Stimulated activated CD4-positive, alpha-beta T cell treated with anti-CD3 and anti-CD28 coated beads, Interleukin-2, amount 100 ng/mL, for 24 hours (primary cell): ENCODE results near the gene USP16.

ENCODE experiments used
- DNase-seq, 2 donors: peaks; one replicate each; pipeline ENCODE4 v3.0.0-alpha.2; 2020

The USP16 gene

DNA sequence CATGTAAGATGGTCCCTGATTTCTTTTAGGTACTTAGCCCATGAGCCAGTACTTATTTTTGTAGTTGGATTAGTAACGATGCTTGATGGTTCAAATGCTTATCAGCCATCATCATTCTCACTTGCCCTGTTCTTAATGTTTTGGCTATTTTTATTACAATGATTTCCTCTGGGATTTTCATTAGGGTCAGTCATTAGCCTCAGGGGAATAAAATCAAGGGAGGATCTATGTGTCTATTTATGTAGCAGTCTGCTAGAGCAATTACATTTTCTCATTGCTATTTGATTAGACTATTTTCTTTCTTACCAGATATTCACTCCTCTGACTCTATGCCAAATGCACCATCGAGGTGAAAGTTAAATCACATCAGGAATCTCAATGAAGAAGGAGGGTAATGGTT lies 59.9 kb downstream of the USP16 start:
- no peak for DNase-seq

DNA sequence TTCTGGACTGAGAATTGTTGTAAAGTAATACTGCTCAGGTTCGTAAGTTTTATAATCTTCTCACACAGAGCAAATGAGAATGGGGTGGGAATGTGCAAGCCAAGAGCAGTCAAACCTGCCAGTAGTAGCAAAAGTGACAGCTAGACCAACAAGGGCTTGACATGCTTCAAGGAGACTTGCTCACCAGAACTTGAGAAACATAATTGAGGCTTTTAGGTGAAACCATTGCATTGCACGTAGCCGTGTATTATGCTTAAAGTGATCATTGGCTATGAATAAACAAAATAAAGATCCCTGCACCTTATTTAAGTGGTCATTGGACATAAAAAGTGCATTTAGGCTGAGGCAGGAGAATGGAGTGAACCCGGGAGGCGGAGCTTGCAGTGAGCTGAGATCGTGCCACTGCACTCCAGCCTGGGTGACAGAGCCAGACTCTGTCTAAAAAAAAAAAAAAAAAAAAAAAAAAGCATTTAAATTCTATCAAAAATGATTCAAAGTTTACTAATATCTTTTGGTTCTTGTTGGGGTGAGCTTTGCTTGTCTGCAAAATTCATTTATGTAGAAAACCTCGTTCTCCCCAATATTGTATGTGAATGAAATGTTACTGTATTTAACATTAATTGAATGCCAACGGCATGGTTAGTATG lies 60.8 kb downstream of the USP16 start:
- DNase-seq: no peak

DNA sequence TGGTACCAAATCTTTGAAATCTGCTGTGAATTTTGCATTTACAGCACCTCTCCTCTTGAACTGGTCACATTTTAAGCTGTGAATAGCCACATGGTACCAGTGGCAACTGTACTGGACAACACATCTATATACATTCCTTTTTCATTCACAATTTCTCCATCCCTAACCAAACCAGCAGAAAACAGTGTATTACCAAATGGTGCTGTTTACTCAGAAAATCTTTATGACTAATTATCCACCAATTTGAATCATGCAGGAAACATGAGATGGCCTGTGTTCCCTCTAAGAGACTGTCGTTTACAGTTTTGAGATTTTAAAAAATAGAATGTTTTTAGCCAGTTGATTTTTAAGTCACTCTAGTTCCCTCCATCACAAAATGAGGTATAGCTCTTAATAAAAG lies 66.6 kb downstream of the USP16 start:
- no peak for DNase-seq

DNA sequence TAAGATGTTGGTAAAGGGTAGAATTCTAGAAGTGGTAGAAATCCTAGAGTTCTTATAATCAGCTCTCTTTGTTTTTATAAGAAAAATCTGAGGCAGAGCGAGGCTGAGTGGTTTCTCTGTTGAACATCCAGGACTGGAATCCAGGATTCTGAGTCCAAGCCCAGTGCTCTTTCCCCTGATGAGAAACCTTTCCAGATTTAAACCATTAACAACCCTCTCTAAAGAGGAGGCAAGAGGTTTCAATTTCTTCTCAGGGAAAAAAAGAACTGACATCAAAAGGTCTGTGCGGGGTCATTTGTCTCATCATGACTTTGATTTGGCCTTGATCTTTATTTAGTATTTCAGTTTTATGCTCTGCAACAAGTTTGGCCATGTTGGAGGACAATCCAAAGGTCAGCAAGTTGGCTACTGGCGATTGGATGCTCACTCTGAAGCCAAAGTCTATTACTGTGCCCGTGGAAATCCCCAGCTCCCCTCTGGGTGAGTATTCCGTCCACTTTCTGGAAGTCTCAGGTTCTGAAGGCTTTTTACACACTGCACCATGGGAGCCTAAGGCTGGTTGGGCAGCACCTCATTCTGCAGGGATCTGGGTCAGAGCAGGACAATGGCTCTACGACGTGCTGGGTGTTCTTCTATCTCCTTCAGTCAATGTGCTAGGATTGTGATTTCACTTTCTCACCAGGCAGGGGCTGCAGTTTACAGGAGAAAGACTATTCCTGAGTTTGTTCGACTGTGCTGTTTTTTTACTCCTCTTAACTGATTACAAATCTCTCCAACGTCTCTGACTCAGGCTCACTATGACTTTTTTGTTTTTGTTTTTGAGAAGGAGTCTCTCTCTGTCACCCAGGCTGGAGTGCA lies 67.9 kb downstream of the USP16 start:
- DNase-seq: no peak

DNA sequence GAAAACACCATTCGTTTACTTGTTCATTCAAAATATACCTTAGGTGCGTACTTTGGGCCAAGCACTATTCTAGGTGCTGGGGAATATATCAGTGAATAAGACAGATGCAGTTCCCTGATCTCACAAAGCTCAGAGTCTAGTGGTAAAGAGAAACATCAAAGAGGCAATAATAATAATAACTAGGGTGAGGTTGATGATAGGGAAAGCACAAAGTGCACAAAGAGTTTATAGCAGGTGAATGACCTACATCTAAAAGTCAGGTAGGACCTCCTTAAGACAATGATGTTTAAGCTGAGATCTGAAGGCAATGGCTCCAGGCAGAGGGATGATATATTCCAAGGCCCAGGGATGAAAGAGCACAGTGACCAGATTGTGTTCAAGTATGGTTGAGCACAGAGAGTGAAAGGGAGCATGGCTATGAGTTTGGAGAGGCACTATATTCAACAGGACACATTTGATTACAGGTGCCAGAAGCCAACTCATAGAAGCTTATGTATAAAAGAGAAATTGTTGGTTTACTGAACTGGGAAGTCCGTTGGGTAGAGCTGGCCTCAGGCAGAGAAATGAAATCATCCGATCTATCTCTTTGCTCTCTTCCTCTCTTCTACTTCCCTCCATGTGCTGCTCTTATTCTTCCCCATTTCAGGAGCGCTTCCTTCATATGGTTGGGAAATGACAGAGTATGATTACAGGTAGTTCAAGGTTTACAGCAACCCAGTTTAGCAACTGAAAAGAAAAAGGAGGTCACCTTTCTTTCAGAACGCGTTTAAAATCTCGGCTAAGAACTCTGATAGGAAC lies 71.9 kb downstream of the USP16 start:
- no peak for DNase-seq

DNA sequence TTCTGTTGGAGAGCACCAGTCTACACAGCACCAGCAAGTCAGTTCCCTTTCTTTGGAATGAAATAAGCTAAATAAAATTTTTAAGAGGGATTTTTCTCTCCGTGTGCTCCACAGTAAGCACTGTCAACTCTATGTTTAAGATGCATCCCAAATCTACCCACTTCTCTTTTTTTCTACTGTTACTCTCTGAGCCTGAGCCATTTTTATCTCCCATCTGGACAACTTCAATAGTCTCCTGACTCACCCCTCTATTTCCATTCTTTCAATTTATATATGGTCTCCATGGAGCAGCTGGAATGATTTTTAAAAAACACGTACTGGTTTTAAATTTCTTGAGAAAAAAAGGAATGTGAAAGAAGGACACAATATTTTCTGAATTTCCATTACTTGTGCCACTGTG lies 73.7 kb downstream of the USP16 start:
- DNase-seq: no peak

DNA sequence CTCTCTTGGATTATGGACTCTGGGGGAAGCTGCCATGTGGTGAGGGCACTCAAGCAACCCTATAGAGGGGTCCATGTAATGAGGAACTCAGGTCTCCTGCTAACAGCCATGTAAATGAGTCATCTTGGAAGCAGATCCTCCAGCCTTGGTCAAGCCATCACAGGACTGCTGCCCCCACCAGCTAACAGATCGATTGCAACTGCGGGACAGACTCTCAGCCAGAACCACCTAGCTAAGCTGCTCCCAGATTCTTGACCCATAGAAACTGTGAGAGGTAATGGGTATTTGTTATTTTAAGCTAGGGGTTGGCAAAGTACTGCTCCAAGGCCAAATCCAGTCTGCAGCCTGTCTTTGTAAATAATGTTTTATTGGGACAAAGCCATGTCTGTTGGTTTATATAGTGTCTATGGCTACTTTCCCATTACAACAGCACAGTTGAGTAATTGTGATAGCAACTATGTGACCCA lies 78.4 kb downstream of the USP16 start:
- DNase-seq: no peak
